Skeletal muscle cell (primary cell): ENCODE results near the gene PAX5.

Source experiments
- DNase-seq: peaks from one replicate; pipeline ENCODE4 v3.0.0-alpha.2; 2010; ENCODE audit warnings: low read depth
- H3K4me3 ChIP-seq: 2 replicates; pipeline ENCODE4 v1.5.1; 2011; ENCODE audit warnings: low read depth, mild to moderate bottlenecking, control low read depth, low read length, moderate library complexity

PAX5 gene

DNA sequence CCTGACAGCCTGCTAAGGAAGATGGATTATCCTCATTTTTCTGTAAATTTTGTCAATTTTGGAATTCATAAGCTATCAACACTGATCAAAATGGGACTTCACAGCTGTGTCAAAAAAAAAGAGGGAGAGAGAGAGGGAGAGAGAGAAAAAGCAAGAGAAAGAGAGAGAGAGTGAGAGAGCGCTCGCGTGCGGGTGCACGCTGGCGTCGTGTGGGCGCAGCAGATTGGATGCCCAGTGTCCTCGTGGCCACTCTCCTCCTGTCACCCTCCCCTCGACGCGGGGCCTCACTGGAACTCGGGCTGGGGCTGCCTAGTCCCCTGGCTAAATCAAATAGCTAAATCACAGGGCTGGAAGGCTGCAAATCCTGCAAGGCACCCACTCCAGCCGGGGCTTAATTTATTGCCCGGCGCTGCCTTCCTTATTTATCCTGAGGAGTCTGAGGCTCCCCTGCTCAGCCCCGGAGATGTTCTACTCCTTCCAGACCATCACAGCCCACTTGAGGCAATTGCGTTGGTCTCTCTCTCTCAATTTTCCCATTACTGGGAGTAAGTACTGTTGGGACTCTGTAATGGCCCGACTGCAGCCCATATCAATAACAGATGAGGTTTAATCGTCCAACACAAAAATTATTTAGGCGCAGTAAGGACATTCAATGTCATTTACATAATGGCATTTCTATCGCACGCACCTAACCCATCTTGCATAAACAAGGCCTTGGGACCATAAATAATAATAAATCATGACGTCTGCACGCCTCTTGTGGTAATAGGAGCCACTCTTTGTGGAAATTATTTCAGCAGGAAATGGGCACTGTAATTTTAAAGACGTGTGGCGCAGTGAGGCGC is 94.2 kb downstream of the PAX5 start:
- H3K4me3 ChIP-seq, result no peak overlapping the region

DNA sequence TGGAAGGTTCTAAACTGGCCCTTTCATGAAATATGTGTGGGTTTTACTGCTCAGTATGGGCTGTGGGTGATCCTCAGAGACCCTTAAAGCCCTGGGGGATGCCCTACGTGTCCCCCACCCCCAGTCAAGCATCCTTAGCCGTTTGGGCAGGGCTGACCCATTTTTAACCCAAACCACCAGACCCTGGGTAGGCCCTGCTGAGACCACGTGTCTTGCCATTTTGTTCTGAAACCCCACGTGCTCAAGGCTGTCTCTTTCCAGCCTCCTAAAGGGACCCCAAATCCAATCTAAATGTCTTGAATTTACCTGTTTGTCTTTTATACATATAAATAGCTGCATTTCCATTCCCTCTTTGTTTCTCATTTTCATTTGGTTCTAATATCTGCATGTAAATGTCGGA is 94.9 kb downstream of the PAX5 start:
- H3K4me3 ChIP-seq, result no peak overlapping the region
- no peak for DNase-seq

More for the DNA sequence above, 94.2 kb downstream of the PAX5 start:
- DNase-seq, result no peak

DNA sequence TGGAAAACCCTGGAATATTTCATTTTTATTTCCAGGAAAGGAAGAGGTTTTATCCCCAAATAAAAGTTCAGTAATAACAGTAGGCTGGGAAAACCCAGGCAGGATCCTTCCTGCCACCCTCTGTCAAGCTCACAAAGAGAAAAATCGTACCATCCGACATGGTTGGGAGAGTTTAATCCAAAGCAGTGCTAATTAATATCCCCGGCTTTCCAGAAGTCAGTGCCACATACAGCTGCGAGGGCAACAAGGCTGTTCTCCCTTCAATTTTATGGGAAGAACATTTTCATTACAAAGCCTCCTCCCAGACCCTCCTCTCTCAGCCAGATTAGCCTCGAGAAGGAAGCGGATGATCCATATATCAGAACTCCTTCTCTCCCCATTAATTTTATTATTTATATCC is 95.5 kb downstream of the PAX5 start:
- DNase-seq, result no peak
- H3K4me3 ChIP-seq, result no peak overlapping the region

DNA sequence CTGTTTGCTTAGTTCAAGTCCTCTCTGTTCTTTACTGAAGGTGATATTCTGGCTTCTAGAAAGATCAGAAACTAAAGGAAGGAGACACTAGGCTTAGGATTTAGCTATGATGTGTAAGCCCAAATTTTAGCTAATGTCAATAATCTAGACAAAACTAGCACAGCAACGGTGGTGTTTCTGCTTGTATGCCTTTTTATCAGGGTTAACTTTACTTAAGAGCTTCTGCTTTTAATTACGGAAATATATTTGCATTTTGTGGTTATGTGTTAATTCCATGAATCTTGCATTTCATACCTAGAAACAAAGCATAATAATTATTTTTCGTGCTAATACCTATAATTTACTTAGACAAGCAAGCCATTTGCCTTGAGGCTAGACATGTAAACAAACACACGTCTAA is 96.1 kb downstream of the PAX5 start:
- DNase-seq, result no peak
- no peak overlapping the region for H3K4me3 ChIP-seq

DNA sequence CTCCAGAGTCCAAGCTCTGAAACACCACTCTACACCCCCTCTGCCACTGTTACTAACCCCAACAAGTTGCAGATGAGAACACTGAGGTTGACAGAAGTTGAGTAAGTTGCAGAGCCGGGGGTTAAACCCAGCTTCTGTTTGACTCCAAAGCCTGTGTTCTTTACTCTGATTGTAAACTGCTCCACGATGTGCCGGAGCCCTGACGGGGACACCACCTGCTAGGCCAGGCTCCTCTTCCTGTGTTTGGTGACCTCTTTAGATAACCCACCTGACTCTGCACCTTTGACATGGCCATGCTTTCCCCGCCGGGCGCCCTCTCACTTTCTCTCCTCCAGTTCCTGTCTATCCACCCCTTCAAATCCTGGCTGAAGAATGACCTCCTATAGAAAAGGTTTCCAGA is 96.7 kb downstream of the PAX5 start:
- DNase-seq, result no peak
- H3K4me3 ChIP-seq, result no peak overlapping the region

DNA sequence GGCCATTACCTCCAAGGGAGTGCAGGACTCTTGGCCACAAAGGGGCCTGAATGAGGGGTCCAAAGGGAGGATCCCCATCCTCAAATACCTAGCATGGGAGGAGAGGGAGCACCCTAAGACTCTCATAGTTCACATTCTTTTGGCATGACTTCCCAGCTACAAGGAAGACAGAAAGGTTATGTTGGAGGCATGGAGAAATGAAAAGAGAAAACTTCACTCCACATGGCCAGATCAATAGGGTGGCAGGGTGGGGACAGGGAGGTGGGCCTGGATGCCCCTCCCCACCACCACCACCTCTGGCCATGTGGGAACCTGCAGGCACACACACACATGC is 97.6 kb downstream of the PAX5 start:
- no peak overlapping the region for H3K4me3 ChIP-seq
- DNase-seq, result no peak

DNA sequence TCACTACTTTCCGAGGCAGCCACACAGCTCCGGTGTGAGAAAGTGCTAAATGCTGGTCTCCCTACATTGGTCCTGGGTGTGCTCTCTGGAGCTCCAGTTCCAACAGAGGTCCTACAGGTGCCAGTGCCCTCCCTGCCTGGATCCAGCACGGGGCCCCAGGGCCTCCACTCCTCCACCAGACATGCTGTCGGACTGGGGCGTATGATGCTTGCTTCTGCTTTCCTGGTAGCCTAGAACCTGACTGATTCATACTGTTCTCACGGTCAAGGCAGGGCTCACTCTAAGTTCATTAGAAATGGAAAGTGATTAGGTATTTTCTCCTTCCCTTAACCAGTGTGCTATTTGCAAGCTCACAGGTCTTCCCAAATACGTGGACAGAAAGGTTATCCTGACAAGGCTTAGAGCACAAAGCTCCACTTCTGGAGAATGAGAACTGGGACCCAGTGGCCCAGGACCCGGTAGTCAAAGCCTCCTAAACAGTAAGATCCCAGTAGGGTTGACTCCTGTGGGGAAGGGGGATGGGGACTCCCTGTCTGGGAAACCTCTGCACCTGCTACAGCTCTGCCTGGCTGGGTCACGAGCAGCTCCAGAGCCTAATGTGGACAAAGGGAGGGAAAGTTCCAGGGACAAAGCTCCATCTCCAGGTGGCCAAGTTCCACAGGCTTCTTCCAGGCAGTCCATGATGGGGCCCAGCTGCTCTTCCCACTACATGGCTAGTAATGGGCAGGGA is 98.1 kb downstream of the PAX5 start:
- no peak for DNase-seq
- no peak overlapping the region for H3K4me3 ChIP-seq

DNA sequence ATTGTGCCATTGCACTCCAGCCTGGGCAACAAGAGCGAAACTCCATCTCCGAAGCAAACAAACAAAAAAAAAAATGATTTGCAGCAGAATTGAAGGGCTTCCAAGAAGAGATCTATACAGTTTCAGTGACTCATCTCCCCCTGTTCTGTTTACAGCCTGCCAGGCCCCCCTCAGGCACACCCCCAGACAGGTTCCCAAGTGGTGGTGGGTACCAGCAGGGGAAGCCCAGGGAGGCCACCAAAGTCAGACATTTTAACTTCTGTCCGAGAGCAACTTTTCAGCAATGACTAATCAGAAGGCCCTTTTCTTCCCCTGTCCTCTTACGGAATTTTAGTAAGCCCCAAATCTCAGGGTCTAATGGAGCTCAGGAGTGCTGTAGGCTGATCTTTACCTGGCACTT is 98.7 kb downstream of the PAX5 start:
- no peak for DNase-seq
- H3K4me3 ChIP-seq, result no peak overlapping the region

DNA sequence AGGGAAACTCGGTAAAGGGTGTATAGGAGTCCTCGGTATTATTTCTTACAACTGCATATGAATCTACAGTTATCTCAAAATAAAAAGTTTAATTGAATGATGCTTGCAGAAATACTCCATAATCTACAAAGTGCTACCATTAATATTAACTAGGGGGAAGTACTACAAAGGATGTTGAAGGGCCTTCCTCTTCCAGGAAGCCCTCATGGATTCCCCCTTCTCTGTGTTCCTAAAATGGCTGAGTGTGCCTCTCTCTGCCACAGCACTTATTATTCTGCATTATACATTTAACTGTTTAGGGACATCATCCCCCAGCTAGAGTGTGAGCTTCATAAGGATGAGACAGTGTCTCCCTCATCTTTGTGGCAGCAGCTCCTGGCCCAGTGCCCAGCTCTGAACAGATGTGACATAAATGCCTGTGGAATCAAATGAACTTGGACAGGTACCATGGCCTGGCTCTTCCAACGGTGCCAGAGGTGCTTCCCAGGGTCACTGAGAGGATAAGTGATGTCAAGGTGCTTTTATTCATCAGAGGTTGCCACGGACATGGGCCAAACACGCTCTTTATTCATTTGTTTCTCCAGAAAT is 99.5 kb downstream of the PAX5 start:
- no peak for DNase-seq
- no peak overlapping the region for H3K4me3 ChIP-seq

DNA sequence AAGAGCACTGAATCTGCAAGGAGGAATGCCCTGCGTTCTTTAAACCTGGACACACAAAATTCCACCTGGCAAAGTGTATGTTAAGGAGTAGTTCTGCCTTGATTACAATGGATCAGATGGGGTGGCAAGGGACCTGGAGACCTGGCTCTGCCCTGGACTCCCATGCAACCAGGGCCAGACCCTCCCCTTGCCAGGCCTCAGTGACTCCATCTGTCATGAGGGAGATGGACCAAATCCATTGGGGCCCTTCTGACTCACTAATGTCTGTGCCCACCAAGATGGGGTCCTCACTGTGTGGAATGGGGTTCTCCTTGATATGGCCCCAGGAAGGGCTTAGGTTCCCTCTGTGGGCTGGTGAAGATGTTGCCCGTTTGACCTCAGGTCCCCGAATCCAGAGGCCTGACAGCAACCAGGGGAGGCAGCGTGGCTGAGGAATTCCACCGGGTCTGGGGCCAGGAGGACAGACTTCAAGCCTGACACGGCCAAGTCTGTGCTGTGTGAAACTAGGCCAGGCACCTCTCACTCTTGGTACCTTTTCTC is 100.3 kb downstream of the PAX5 start:
- DNase-seq, result no peak
- no peak overlapping the region for H3K4me3 ChIP-seq

DNA sequence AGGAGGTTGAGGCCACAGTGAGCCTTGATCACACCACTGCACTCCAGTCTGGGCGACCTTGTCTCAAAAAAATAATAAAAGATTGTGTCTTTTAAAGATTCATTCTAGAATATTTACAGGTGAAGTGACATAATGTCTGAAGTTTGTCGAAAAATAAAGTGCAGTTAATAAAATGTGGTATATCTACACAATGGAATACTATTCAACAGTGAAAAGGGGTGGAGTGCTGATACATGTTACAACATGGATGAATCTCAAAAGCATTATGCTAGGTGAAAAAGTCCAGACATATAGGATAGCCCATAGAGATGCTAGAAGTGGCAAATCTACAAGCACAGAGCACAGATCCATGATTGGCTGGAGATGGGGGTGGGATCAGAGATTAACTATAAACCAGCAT is 101.9 kb downstream of the PAX5 start:
- no peak for DNase-seq
- H3K4me3 ChIP-seq, result no peak overlapping the region

DNA sequence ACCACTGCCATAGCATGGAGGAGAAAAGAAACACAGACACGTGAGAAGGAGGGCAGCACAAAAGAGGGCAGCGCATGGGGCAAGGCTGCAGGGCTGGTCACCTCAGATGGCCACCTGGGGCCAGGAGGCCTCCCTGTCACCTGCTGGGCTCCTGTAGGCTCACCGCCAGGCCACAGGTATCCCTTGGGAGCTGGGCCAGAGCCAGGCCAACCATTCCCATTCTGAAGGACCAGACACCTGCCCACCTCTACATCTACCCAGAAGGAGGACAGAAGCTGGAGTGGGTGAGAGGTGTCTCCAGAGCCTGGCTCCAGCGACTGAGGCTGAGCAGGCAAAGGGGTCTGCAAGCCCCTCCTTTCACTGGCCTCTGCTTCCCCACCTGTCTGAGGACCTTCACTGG is 103.1 kb downstream of the PAX5 start:
- no peak for DNase-seq
- H3K4me3 ChIP-seq, result no peak overlapping the region

DNA sequence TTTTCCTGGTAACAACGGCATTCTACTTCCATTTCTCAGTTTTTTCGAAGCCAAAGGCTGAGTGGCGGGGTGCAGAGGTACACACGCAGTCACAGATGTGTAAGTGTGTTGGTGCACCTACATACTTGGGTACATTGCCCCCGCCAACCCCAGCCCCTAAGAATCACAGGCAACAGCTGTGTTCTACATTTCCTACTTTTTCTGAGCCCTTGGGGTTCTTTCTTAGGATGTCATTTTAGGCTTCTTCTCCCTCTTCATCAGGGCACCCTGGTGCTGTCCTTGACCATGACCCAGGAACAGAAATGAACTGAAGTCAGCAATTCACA is 104.8 kb downstream of the PAX5 start:
- no peak overlapping the region for H3K4me3 ChIP-seq
- no peak for DNase-seq

DNA sequence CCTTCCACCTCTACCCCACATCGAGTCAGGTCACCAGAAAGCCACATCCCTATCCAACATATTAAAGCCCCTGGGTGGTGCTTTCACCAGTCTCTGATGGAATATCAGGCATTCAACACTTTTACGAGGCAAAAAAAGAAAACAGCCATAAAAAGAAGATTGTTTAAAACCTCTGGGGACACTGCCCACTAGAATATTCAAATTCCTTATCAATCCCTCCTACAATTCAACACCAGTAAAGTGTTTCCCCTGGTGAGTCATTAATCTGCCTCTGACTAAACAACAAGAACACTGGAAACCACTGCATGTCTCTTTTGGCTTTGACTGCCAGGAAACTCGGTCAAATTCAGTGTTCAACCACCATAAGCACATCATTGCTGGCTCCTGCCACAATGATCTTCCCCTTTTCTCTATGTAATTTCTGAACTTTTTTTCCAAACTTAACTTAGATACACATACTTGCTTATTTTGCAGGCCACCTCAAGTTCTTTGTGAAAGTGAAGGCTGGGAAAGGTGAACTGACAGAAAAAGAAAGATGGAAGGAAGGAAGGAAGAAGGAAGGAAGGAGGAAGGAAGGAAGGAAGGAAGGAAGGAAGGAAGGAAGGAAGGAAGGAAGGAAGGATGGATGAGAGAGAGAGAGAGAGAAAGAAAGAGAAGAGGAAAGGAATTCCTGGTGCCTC is 105.3 kb downstream of the PAX5 start:
- DNase-seq, result peak; percentile 26
- H3K4me3 ChIP-seq, result no peak overlapping the region

DNA sequence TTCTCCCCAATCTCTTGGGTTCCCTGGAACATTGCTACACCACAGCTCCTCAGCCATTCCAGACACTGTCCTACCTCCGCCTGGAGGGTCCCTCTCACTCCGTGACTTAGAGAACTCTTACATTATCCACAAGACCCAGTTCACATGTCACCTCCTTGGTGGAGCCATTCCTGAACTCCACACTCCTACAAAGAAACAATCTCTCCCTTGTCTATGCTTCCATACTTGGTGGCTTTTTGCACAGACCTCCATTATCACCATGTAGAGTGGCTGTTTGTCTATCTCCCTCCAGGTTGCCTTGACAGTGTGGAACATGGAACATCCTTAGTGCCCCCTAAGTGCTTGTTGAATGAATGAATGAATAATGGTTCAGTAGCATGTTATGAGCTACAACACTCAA is 105.9 kb downstream of the PAX5 start:
- DNase-seq, result no peak
- H3K4me3 ChIP-seq, result no peak overlapping the region

DNA sequence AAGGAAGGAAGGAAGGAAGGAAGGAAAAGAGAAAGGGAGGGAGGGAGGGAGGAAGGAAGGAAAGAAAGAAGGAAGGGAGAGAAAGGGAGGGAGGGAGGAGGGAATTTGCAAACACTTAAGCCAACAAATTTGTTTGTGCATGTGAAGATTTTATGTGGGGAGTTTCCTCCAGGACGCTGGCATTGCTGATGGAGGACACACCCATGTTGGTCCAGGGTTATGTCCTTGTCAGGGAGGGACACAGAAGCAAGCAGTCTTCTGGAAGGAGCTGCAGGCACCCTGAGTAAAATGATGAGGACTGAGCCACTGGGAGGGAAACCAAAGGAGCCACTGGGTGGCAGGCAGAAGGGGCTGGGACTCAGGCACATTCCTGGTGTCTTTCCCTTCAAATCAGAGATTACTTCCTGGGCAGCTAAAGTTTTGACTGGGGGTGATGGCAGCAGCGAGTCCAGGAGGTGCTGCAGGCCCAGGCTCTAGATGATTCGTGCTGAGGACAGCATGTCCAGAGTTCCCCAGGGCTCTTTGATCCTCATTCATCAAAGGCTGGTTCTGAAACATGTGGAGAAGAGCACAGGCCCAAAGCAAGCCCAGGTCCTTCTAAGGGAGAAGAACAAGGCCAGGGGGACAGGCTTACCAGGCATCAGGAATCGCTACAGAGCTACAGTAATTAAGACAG is 109.2 kb downstream of the PAX5 start:
- H3K4me3 ChIP-seq, result no peak overlapping the region
- DNase-seq, result no peak

DNA sequence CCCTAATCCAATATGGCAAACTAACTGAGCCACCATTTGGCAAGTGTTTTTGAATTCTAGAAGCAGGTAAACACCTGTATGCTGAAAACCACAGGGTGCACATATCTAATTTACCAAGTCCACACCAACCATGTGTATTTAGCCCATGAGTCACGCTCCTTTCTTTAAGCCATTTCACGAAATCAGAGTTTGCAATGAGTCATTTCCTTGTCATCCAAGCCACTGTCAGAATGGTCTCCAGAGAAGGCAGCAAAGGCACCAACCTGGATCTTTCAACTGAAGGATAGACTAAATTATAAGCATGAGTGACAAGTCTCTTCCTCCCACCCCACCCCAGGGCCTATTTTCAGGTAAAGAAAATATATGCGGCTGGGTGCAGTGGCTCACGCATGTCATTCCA is 110.0 kb downstream of the PAX5 start:
- H3K4me3 ChIP-seq, result no peak overlapping the region
- peak; percentile 25 for DNase-seq

DNA sequence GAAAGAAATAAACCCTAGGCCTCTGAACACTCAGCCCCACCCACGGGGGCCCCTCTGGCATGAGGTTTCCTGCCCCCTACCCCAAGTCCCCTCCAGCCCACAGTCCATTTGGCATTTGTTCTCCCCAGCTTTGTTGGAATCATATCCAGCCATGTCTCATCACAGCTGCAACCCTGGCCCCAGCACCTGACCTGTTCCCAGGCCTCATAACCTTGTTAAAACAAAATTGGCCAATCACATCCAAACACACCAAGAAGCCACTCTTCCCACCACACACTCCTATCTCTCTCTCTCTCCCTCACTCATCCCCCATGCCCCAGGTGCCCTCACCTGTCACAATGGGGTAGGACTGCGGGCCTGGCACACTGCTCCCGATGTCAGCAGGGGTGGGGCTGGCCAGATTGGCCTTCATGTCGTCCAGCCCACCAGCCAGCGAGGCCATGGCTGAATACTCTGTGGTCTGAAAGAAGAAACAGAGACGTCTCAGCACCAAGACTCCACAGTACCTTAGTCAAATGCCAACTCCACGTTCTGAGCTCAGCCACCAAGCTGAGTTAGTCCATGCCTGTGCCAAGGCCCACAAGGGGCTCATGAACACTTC is 110.9 kb downstream of the PAX5 start:
- H3K4me3 ChIP-seq, result no peak overlapping the region
- no peak for DNase-seq

DNA sequence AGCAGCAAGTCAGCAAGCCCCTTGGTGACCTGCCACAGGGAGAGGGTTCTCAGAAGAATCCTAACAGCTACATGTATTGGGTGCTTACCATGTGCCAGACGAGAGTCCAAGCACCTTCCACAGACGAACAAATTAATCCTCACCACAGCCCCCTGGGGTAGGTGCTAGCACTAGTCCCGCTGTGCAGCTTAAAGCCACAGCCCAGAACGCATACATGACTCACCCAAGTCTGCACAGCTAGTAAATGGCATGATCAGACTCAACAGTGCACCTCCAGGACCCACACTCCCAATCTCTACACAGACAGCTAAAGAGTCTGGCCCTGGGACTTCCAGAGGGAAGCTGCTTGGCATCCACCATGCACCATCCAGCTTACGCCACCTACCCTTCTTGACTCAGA is 111.5 kb downstream of the PAX5 start:
- no peak for DNase-seq

More for the DNA sequence above, 111.5 kb downstream of the PAX5 start:
- H3K4me3 ChIP-seq, result no peak overlapping the region
